ENCODE measurements around the gene CA10.

The CA10 gene

GRCh38 chr17:51617986-51618385 is 540.5 kb downstream of the CA10 start:
- no peak for DNase-seq
- no peak overlapping the region for H3K27ac ChIP-seq (ENCODE audit: low read depth, low read length)
- no peak overlapping the region for H2AFZ ChIP-seq (ENCODE audit: insufficient read depth, low read length, poor library complexity)
- H3K23ac ChIP-seq (ENCODE audit: low read length), result no peak overlapping the region
- H2AK5ac ChIP-seq (ENCODE audit: low read length), result no peak overlapping the region
- H3K4me1 ChIP-seq (ENCODE audit: control insufficient read depth in 1 of 2, insufficient read depth in 2 of 2, low read length in 2 of 2), result peaks cover 0 to under 1% of the 10 kb centered on the region in 2 experiments
- H3K36me3 ChIP-seq (ENCODE audit: control insufficient read depth in 1 of 2, insufficient read depth in 2 of 2, low read length in 2 of 2), result no peaks in the 10 kb centered on the region
- H2BK120ac ChIP-seq (ENCODE audit: insufficient read depth, low read length, poor library complexity), result no peak overlapping the region
- H3K27me3 ChIP-seq (ENCODE audit: insufficient read depth, low read length), result no peaks in the 10 kb centered on the region
- H3K4ac ChIP-seq (ENCODE audit: low read depth, low read length), result no peak overlapping the region
- WGBS (ENCODE audit: extremely low coverage, insufficient coverage, insufficient read length), result no CpG with 5 or more reads among the region's 1 CpG
- H3K4me3 ChIP-seq (ENCODE audit: low read depth, low read length), result no peak overlapping the region
- no peaks in the 10 kb centered on the region for H3K79me1 ChIP-seq (ENCODE audit: low read length)
- no peaks in the 10 kb centered on the region for H3K9me3 ChIP-seq (ENCODE audit: insufficient read depth, low read depth, low read length)
- H4K8ac ChIP-seq (ENCODE audit: low read depth, low read length), result no peak overlapping the region
- H4K12ac ChIP-seq (ENCODE audit: low read depth, low read length), result no peak overlapping the region
- no peak overlapping the region for H3K9ac ChIP-seq (ENCODE audit: low read length)
- no peak overlapping the region for H4K91ac ChIP-seq (ENCODE audit: low read depth, low read length)
- H3K14ac ChIP-seq (ENCODE audit: low read length), result no peak overlapping the region
- H2BK5ac ChIP-seq (ENCODE audit: low read depth, low read length, poor library complexity), result no peak overlapping the region
- no peak overlapping the region for H3K4me2 ChIP-seq (ENCODE audit: low read length)
- no peak overlapping the region for H2BK12ac ChIP-seq (ENCODE audit: low read length)
- H3K18ac ChIP-seq (ENCODE audit: low read length), result no peak overlapping the region
- no peaks in the 10 kb centered on the region for H3K79me2 ChIP-seq (ENCODE audit: control insufficient read depth, insufficient read depth, low read length, poor library complexity)

GRCh38 chr17:51613255-51613654 is 545.3 kb downstream of the CA10 start:
- Histone ChIP-seq H3K14ac (ENCODE audit: low read length) (no peak overlapping the region), H3K27me3 (ENCODE audit: insufficient read depth, low read length) (no peaks in the 10 kb centered on the region), H3K4me2 (ENCODE audit: low read length) (no peak overlapping the region), H2BK12ac (ENCODE audit: low read length) (no peak overlapping the region), H3K79me2 (ENCODE audit: control insufficient read depth, insufficient read depth, low read length, poor library complexity) (no peaks in the 10 kb centered on the region), H3K9me3 (ENCODE audit: insufficient read depth, low read depth, low read length) (no peaks in the 10 kb centered on the region), H2AK5ac (ENCODE audit: low read length) (no peak overlapping the region), H2AFZ (ENCODE audit: insufficient read depth, low read length, poor library complexity) (no peak overlapping the region), H3K9ac (ENCODE audit: low read length) (no peak overlapping the region), H3K79me1 (ENCODE audit: low read length) (no peaks in the 10 kb centered on the region), H4K8ac (ENCODE audit: low read depth, low read length) (no peak overlapping the region), H3K4me1 (ENCODE audit: control insufficient read depth in 1 of 2, insufficient read depth in 2 of 2, low read length in 2 of 2) (peaks cover 3 to 7% of the 10 kb centered on the region in 2 experiments), H4K91ac (ENCODE audit: low read depth, low read length) (no peak overlapping the region), H3K23ac (ENCODE audit: low read length) (no peak overlapping the region), H2BK120ac (ENCODE audit: insufficient read depth, low read length, poor library complexity) (no peak overlapping the region), H2BK5ac (ENCODE audit: low read depth, low read length, poor library complexity) (no peak overlapping the region), H3K4ac (ENCODE audit: low read depth, low read length) (no peak overlapping the region), H4K12ac (ENCODE audit: low read depth, low read length) (no peak overlapping the region), H3K36me3 (ENCODE audit: control insufficient read depth in 1 of 2, insufficient read depth in 2 of 2, low read length in 2 of 2) (no peaks in the 10 kb centered on the region), H3K18ac (ENCODE audit: low read length) (no peak overlapping the region), H3K27ac (ENCODE audit: low read depth, low read length) (no peak overlapping the region), H3K4me3 (ENCODE audit: low read depth, low read length) (no peak overlapping the region)
- 80% methylated on average over 1 of the region's 1 CpG for WGBS (ENCODE audit: extremely low coverage, insufficient coverage, insufficient read length)
- DNase-seq, result no peak

- H3K79me2 ChIP-seq (ENCODE audit: control insufficient read depth, insufficient read depth, low read length, poor library complexity), result no peaks in the 10 kb centered on the region
- no CpG with 5 or more reads among the region's 3 CpGs for WGBS (ENCODE audit: extremely low coverage, insufficient coverage, insufficient read length)
- H3K4ac ChIP-seq (ENCODE audit: low read depth, low read length), result no peak overlapping the region
- no peaks in the 10 kb centered on the region for H3K27me3 ChIP-seq (ENCODE audit: insufficient read depth, low read length)
- no peak overlapping the region for H4K91ac ChIP-seq (ENCODE audit: low read depth, low read length)
- no peak overlapping the region for H2BK12ac ChIP-seq (ENCODE audit: low read length)
- H3K27ac ChIP-seq (ENCODE audit: low read depth, low read length), result no peak overlapping the region
- H3K9ac ChIP-seq (ENCODE audit: low read length), result no peak overlapping the region
- peaks cover 3 to 7% of the 10 kb centered on the region in 2 experiments for H3K4me1 ChIP-seq (ENCODE audit: control insufficient read depth in 1 of 2, insufficient read depth in 2 of 2, low read length in 2 of 2)
- H2BK5ac ChIP-seq (ENCODE audit: low read depth, low read length, poor library complexity), result no peak overlapping the region
- DNase-seq, result no peak
- no peak overlapping the region for H3K4me3 ChIP-seq (ENCODE audit: low read depth, low read length)
- H3K4me2 ChIP-seq (ENCODE audit: low read length), result no peak overlapping the region
- no peaks in the 10 kb centered on the region for H3K9me3 ChIP-seq (ENCODE audit: insufficient read depth, low read depth, low read length)
- H3K36me3 ChIP-seq (ENCODE audit: control insufficient read depth in 1 of 2, insufficient read depth in 2 of 2, low read length in 2 of 2), result no peaks in the 10 kb centered on the region
- H2AK5ac ChIP-seq (ENCODE audit: low read length), result no peak overlapping the region
- no peak overlapping the region for H4K12ac ChIP-seq (ENCODE audit: low read depth, low read length)
- no peak overlapping the region for H3K23ac ChIP-seq (ENCODE audit: low read length)
- H2BK120ac ChIP-seq (ENCODE audit: insufficient read depth, low read length, poor library complexity), result no peak overlapping the region
- no peak overlapping the region for H2AFZ ChIP-seq (ENCODE audit: insufficient read depth, low read length, poor library complexity)
- H4K8ac ChIP-seq (ENCODE audit: low read depth, low read length), result no peak overlapping the region
- no peak overlapping the region for H3K14ac ChIP-seq (ENCODE audit: low read length)
- H3K18ac ChIP-seq (ENCODE audit: low read length), result no peak overlapping the region
- no peaks in the 10 kb centered on the region for H3K79me1 ChIP-seq (ENCODE audit: low read length)
Measured at GRCh38 chr17:51612692-51613091, 545.8 kb downstream of the CA10 start.

GRCh38 chr17:51611585-51611984 is 546.9 kb downstream of the CA10 start:
- DNase-seq, result no peak
- H2AK5ac ChIP-seq (ENCODE audit: low read length), result no peak overlapping the region
- peaks cover 3 to 7% of the 10 kb centered on the region in 2 experiments for H3K4me1 ChIP-seq (ENCODE audit: control insufficient read depth in 1 of 2, insufficient read depth in 2 of 2, low read length in 2 of 2)
- no peaks in the 10 kb centered on the region for H3K9me3 ChIP-seq (ENCODE audit: insufficient read depth, low read depth, low read length)
- no peaks in the 10 kb centered on the region for H3K36me3 ChIP-seq (ENCODE audit: control insufficient read depth in 1 of 2, insufficient read depth in 2 of 2, low read length in 2 of 2)
- H3K14ac ChIP-seq (ENCODE audit: low read length), result no peak overlapping the region
- no peak overlapping the region for H3K4me2 ChIP-seq (ENCODE audit: low read length)
- H3K18ac ChIP-seq (ENCODE audit: low read length), result no peak overlapping the region
- no peak overlapping the region for H4K12ac ChIP-seq (ENCODE audit: low read depth, low read length)
- H2BK5ac ChIP-seq (ENCODE audit: low read depth, low read length, poor library complexity), result no peak overlapping the region
- no peak overlapping the region for H4K8ac ChIP-seq (ENCODE audit: low read depth, low read length)
- no peaks in the 10 kb centered on the region for H3K79me2 ChIP-seq (ENCODE audit: control insufficient read depth, insufficient read depth, low read length, poor library complexity)
- no CpG with 5 or more reads among the region's 6 CpGs for WGBS (ENCODE audit: extremely low coverage, insufficient coverage, insufficient read length)
- no peak overlapping the region for H3K4me3 ChIP-seq (ENCODE audit: low read depth, low read length)
- H3K27me3 ChIP-seq (ENCODE audit: insufficient read depth, low read length), result no peaks in the 10 kb centered on the region
- no peak overlapping the region for H3K4ac ChIP-seq (ENCODE audit: low read depth, low read length)
- no peak overlapping the region for H2BK12ac ChIP-seq (ENCODE audit: low read length)
- H3K23ac ChIP-seq (ENCODE audit: low read length), result no peak overlapping the region
- H4K91ac ChIP-seq (ENCODE audit: low read depth, low read length), result no peak overlapping the region
- no peak overlapping the region for H3K9ac ChIP-seq (ENCODE audit: low read length)
- H3K27ac ChIP-seq (ENCODE audit: low read depth, low read length), result no peak overlapping the region
- no peaks in the 10 kb centered on the region for H3K79me1 ChIP-seq (ENCODE audit: low read length)
- H2AFZ ChIP-seq (ENCODE audit: insufficient read depth, low read length, poor library complexity), result no peak overlapping the region
- H2BK120ac ChIP-seq (ENCODE audit: insufficient read depth, low read length, poor library complexity), result no peak overlapping the region

Measured in trophoblast cell (in vitro differentiated cells and primary cell).